ENCODE data around the gene SYT17.

SYT17 gene

GRCh38 chr16:19139436-19140091 is 28.5 kb upstream of the SYT17 start:
- DNase-seq = no peak

DNA sequence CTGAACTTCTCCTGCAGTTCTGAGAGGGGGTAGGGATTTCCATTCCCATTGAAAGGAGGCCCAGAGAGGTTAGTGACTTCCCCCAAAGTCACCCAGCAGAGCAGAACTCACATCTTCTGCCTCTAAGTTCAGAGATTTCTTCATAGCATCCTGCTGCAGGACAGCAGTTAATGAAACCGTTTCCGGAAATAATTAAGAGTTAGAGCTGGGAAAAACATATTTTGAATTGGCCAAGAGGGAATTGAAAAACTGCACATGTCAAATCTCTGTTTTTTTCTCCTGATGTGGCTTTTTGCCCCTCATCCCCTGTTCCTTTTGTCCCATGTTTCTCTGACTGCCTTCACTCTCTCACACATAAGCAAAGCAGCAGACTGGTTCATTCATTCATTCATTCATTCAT is 27.6 kb upstream of the SYT17 start:
- no peak for DNase-seq

- no peak for DNase-seq
These were observed 25.0 kb upstream of the SYT17 start for GRCh38 chr16:19142939-19143598.

DNA sequence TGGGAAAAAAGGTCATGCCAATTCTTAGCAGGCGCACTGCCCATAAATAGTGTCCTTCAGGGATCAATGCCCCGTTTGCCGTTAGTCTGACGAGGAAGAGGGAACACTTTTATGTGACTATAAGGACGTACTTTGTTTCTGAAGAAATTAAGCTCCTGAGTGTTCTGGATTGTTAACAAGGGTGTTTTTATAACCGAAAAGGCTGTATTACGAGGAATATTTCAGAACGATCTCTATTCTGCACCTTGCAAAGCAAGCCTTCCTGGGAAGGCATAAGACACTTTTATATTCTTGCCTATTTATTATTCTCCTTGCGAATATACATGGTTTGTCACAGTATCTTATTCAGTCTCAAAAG is 24.5 kb upstream of the SYT17 start:
- DNase-seq = no peak

DNA sequence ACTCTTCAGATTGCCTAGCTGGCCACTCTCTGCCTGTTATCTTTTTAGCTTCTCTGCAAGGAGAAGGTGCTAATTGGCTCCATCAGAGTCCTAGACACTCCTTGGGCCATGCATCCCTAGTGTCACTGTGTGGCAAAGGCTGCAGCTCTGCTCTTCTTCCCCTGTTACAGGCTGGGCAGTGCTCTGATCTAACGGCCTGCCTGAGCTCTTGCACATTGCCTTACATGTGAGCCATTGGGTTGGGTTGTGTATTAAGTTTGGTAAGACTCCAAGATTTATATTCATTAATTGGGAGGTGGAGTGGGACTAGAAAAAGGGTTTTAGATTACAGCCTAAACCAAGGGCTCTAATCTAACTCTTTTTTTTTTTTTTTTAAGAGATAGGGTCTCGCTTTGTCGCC is 23.0 kb upstream of the SYT17 start:
- no peak for DNase-seq

DNA sequence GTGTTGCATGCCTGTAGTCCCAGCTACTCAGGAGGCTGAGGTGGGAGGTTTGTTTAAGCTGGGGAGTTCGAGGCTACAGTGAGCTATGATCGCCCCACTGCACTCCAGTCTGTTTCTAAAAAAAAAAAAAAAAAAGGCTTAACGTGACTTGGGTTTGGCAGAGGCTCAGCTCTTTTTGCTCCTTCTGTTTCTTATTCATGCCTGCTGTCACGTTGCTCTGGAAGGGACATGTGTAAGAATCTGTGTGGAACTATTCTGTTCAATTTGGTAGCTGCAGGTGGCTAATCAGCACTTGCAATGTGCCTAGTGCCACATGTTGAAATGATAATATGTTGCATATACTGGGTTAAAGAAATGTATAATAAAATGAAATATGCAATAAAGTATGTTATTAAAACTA is 20.9 kb upstream of the SYT17 start:
- no peak for DNase-seq

DNA sequence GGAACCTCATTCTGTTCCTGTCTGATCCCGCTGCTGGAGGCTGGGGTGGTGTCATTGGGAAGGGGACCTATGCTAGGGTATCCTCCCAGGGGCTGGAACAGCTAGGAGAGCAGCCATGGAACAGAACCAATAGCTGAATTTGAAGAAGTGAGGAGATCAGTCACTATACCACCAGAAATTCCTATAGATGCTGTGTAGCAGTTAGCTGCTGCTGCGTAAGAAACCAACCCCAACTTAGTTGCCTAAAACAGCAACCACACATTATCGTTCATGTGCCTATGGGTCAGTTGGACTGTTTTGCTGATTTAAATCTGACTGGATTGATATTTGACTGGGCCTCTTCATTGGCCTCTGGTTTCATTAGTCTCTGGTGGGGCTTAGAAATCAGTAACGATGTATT is 20.4 kb upstream of the SYT17 start:
- DNase-seq = no peak

- DNase-seq = no peak
These were observed 19.9 kb upstream of the SYT17 start for GRCh38 chr16:19148189-19148588.

DNA sequence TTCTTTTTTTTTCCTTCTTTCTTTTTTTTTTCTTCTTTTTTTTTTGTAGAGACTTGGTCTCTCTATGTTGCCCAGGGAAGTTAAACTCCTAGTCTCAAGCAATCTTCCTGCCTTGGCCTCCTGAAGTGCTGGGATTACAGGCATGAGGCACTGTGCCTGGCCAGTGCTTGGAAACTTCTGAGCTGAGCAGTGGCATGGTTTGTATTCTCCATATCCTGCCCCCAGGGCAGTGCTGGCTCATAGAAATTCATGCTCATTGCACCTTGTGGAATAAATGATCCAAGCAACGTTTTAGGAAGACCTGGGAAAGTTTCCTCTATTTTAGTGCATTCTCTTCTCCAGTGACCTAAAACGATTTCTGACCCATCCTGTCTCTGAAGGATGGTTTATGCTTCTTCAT is 16.7 kb upstream of the SYT17 start:
- DNase-seq = no peak

- no peak for DNase-seq
These were observed 16.0 kb upstream of the SYT17 start for GRCh38 chr16:19152042-19152441.

DNA sequence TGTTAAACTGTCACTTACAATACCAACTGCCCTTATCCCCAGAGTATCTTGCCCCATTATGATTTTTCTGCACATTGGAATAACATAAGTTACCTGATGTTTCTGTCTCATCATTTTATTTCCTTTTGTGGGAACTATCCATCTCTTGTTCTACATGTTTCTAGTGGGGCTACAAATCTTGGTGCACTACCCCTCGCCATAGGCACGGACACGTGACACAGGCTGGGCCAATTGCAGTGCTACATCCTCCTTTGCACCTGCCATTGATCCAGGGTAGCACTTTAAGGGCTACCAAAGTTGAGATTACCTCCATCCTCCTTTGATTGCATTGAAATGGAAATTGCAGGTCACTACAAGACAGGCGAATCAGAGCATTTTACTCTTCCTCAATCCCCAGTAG is 14.2 kb upstream of the SYT17 start:
- no peak for DNase-seq

DNA sequence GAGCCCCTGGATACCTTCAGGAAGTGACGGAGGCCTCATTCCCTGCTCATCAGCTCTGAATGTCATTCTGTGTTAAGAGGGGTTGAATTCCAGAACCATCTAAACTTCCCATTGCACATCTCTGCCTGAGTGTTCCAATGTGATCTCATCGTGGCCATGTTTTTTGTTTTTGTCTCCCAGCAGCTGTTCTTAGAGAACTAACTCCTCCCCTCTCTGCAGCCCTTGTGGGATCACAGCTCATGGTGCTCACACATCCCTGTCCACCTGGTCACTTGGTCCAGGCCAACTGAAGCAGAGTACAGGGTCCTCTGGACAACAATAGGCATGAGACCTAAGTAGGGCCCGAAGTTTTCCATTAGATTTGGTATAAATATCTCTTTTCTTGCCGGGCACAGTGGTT is 6.0 kb upstream of the SYT17 start:
- DNase-seq = no peak

- no peak for DNase-seq
These were observed 4.8 kb upstream of the SYT17 start for GRCh38 chr16:19163215-19163614.

GRCh38 chr16:19164285-19164684 is 3.8 kb upstream of the SYT17 start:
- no peak for DNase-seq

GRCh38 chr16:19165101-19165500 is 2.9 kb upstream of the SYT17 start:
- no peak for DNase-seq

DNA sequence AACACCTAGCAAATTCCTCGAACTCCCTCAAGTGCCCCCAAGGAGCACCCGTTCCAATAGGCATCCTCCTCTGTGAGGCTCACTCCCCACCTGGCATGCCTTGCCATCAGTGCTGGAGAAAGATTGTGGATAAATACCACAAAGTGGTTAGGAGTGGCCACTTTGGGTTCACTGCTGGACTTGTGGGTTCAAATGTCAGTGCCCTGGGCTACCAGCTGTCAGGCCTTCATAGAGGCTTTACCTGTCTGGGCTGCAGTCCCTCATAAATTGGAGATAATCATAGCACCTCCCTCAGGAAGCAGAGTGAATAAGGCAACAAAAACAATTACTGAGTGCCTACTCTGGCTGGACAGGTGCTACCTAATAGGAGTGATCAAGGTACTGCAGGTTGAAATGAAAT is 1.5 kb upstream of the SYT17 start:
- DNase-seq = no peak

GRCh38 chr16:19168371-19169081 is 486 bp downstream of the SYT17 start:
- DNase-seq = no peak

GRCh38 chr16:19169082-19169639 is 1.1 kb downstream of the SYT17 start:
- DNase-seq = no peak

DNA sequence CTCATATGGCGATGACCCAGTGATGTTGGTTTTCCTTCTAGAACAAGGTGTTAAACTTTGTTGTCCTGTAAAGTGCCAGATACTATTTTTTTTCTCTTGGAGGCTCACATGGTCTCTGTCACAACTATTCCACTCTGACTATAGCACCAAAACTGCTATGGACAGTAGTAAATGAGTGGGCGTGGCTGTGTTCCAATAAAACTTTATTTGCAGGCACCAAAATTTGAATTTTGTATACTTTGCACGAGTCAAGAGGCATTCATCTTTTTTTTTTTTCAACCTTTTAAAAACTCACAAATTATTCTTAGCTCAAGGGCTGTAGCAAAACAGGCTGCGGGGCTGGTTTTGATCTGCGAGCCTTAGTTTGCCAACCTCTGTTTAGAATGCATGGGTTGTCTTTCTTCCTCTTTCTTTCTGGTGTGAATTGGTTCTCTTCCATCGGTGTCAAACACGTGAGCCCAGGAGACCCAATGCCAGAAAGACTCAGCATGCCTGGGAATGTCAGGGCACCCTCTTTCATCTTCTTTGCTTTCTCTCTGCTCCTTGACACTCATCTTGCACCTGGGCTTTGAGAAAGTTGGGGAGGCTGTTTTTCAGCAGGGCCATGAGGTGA is 2.1 kb downstream of the SYT17 start:
- no peak for DNase-seq

- DNase-seq = no peak
These were observed 4.2 kb downstream of the SYT17 start for GRCh38 chr16:19172098-19172780.

DNA sequence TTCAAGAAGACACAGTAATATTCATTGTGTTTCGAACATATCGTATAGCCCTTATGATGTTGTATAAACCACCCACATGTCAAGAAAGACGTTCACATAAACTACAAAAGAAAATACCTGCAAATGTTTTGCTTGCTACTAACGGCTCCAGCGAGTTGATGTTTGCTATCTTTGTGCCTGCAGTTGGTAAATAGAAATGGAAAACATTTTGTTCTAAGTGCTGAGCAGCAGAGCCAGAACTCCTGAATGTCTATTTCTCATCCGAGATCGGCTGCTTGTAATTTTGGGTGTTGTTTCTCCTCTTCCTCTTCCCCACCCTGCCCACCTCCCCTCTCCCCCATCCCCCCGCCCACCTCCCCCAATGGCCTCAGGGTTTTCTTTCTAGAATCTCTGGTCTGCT is 5.0 kb downstream of the SYT17 start:
- no peak for DNase-seq

- no peak for DNase-seq
These were observed 5.8 kb downstream of the SYT17 start for GRCh38 chr16:19173649-19174383.

Measured in NCI-H2081 treated with DMSO at 0.1 percent for 48 hours (cell line).